Keratinocyte (primary cell): ENCODE measurements around the gene PCBP2. TPM values are rescaled to one million over a fixed set of nuclear protein-coding genes. Genes with fewer than 3 reads are reported as not detected.

Experiments
- DNase-seq: peaks from one replicate; pipeline ENCODE4 v3.0.0-alpha.2; 2011; ENCODE audit warnings: low read depth, missing footprints, low spot score
- FAIRE-seq: peaks from 2 replicates; lab custom pipeline; 2011; peaks lifted over from hg19 to GRCh38; lab: Jason Lieb, UNC
- H2AFZ ChIP-seq: 2 replicates; pipeline ENCODE4 v1.6.0; 2012; ENCODE audit warnings: low read length, control low read depth, inconsistent platforms; ENCODE audit not compliant: control insufficient read depth
- H3K27ac ChIP-seq: 2 replicates; pipeline ENCODE4 v1.5.1; 2011; ENCODE audit warnings: low read length; ENCODE audit not compliant: control insufficient read depth, insufficient read depth
- H3K27me3 ChIP-seq: 3 replicates; pipeline ENCODE4 v1.6.0; 2011; ENCODE audit warnings: low read length; ENCODE audit not compliant: control insufficient read depth, insufficient read depth; ENCODE audit errors: extremely low read depth
- H3K36me3 ChIP-seq, 2 experiments: 2 replicates in 1 of 2; 3 replicates in 1 of 2; pipeline ENCODE4 v1.5.1; 2011; ENCODE audit warnings: low read length in 2 of 2, mild to moderate bottlenecking in 1 of 2; ENCODE audit not compliant: control insufficient read depth in 2 of 2, insufficient read depth in 2 of 2; ENCODE audit errors: extremely low read depth in 1 of 2
- H3K4me1 ChIP-seq: 3 replicates; pipeline ENCODE4 v1.5.1; 2011; ENCODE audit warnings: low read length; ENCODE audit not compliant: control insufficient read depth, insufficient read depth; ENCODE audit errors: extremely low read depth
- H3K4me2 ChIP-seq: 3 replicates; pipeline ENCODE4 v1.6.0; 2011; ENCODE audit warnings: low read depth, low read length; ENCODE audit not compliant: control insufficient read depth, insufficient read depth; ENCODE audit errors: extremely low read depth
- H3K4me3 ChIP-seq, 3 experiments: fragments of 200-600 bp in 1 of 3; sonication (generic) in 1 of 3; 2 replicates in 2 of 3; 3 replicates in 1 of 3; pipeline ENCODE4 v1.5.1; 2011 to 2016; ENCODE audit warnings: low read length in 3 of 3, mild to moderate bottlenecking in 3 of 3, control low read depth in 2 of 3, inconsistent platforms in 1 of 3, low read depth in 1 of 3, mixed read lengths in 1 of 3, mixed run types in 1 of 3, moderate library complexity in 1 of 3; ENCODE audit not compliant: control insufficient read depth in 2 of 3, insufficient read depth in 2 of 3; ENCODE audit errors: extremely low read depth in 1 of 3
- H3K79me2 ChIP-seq: 2 replicates; pipeline ENCODE4 v1.6.0; 2012; ENCODE audit warnings: low read length; ENCODE audit not compliant: control insufficient read depth, insufficient read depth
- H3K9ac ChIP-seq: 3 replicates; pipeline ENCODE4 v1.6.0; 2011; ENCODE audit warnings: low read length; ENCODE audit not compliant: control insufficient read depth, insufficient read depth; ENCODE audit errors: extremely low read depth
- H3K9me1 ChIP-seq: 3 replicates; pipeline ENCODE4 v1.6.0; 2011; ENCODE audit warnings: low read length; ENCODE audit not compliant: control insufficient read depth, insufficient read depth; ENCODE audit errors: extremely low read depth
- H3K9me3 ChIP-seq: 2 replicates; pipeline ENCODE4 v1.5.1; 2012; ENCODE audit warnings: low read depth, low read length; ENCODE audit not compliant: control insufficient read depth
- H4K20me1 ChIP-seq: 3 replicates; pipeline ENCODE4 v1.6.0; 2011; ENCODE audit warnings: low read length; ENCODE audit not compliant: control insufficient read depth, insufficient read depth; ENCODE audit errors: extremely low read depth
- EZH2 ChIP-seq: IDR thresholded peaks from one replicate; pipeline ENCODE4 v1.6.1; 2012; ENCODE audit warnings: inconsistent platforms, mild to moderate bottlenecking, low read length, moderate library complexity
- dilution Hi-C: fragments of 300-500 bp; cut with MboI; formaldehyde crosslinking; loops from one replicate; pipeline ENCODE4 v1.7.0; 2020; ENCODE audit warnings: low sequenced_read_pairs; ENCODE audit not compliant: extremely low pct_ligation_motif_present
- polyA plus RNA-seq, 5 experiments: library from polyadenylated mRNA; depleted of rRNA in 3 of 5; stranded (reverse) in 3 of 5; stranded (forward) in 1 of 5; unstranded in 1 of 5; fragments of >200 nt; gene quantifications; 1 replicate in 1 of 5; 2 replicates in 3 of 5; 3 replicates in 1 of 5; pipeline versions ENCODE4 v1.2.1 to v1.2.3, GENCODE V29; 2011 to 2012; ENCODE audit warnings: missing spikeins in 2 of 5, low read depth in 1 of 5, low replicate concordance in 1 of 5
- TF ChIP-seq, protein P1 (sequence below), 3 experiments: IDR thresholded peaks in 1 of 3; conservative IDR thresholded peaks in 1 of 3; optimal IDR thresholded peaks in 1 of 3; 2 replicates in 2 of 3; 3 replicates in 1 of 3; pipeline versions ENCODE3 to v1.5.1; 2011; ENCODE audit warnings: low read length in 3 of 3, mild to moderate bottlenecking in 3 of 3, moderate library complexity in 2 of 3, control low read depth in 1 of 3, inconsistent platforms in 1 of 3; ENCODE audit not compliant: insufficient read depth in 2 of 3; ENCODE audit errors: extremely low read depth in 1 of 3

The PCBP2 gene
- polyA plus RNA-seq, 1 donor (not counting 4 experiments of a cell fraction or from before 2014, with no cell fraction given): 238 TPM

DNA sequence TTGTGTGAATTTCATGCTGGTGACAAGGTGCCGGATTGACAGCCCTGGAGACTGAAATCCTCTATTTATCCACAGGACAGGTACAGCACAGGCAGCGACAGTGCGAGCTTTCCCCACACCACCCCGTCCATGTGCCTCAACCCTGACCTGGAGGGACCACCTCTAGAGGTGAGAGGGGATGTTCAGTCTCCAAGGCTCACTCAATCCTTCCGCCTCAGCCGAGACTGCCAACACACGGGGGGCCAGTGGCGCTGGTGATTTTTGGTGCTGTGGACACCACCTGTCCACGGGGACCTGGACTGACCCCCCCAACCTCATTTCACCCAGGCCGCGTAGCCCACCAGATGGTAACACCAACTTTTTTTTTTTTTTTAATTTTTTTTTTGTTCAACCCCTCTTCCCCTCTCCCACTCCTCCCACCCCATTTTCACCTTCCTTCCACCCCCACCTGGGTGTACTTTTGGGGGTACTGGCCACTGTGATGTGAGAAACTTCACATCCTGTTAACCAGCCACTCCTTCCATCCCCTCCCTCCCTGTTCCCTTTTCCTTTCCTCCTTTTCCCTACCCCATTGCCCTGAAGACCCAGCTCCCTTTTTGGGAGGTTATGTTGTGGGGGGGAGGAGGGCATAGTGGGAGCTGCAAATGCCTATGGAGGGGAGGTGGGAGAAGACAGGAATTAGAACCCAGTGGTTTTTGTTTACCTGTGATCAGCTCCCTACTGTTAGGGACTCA is 12.9 kb downstream of the PCBP2 start:
- Histone ChIP-seq H3K9ac (no peak overlapping the region), H3K9me1 (no peaks in the 10 kb centered on the region), H3K27ac (no peak overlapping the region), H3K4me1 (no peaks in the 10 kb centered on the region), H3K9me3 (no peaks in the 10 kb centered on the region), H3K79me2 (peaks cover 80% of the 10 kb centered on the region), H4K20me1 (peaks cover 27% of the 10 kb centered on the region), H2AFZ (no peak overlapping the region), H3K27me3 (no peaks in the 10 kb centered on the region), H3K4me3 (no peak overlapping the region), H3K36me3 (peaks cover 70 to 86% of the 10 kb centered on the region in 2 experiments), H3K4me2 (no peak overlapping the region)
- dilution Hi-C loops: no loop called here
- no peak for DNase-seq
- no peak for FAIRE-seq
- TF ChIP-seq, protein P1, sequence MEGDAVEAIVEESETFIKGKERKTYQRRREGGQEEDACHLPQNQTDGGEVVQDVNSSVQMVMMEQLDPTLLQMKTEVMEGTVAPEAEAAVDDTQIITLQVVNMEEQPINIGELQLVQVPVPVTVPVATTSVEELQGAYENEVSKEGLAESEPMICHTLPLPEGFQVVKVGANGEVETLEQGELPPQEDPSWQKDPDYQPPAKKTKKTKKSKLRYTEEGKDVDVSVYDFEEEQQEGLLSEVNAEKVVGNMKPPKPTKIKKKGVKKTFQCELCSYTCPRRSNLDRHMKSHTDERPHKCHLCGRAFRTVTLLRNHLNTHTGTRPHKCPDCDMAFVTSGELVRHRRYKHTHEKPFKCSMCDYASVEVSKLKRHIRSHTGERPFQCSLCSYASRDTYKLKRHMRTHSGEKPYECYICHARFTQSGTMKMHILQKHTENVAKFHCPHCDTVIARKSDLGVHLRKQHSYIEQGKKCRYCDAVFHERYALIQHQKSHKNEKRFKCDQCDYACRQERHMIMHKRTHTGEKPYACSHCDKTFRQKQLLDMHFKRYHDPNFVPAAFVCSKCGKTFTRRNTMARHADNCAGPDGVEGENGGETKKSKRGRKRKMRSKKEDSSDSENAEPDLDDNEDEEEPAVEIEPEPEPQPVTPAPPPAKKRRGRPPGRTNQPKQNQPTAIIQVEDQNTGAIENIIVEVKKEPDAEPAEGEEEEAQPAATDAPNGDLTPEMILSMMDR (optimal IDR thresholded peaks at IDR 0.05 in 1 of 3, IDR thresholded peaks at IDR 0.05 in 1 of 3, conservative IDR thresholded peaks at IDR 0.05 in 1 of 3; ENCODE audit: extremely low read depth in 1 of 3, insufficient read depth in 2 of 3, low read length in 3 of 3): no peak
- no peak for TF ChIP-seq EZH2

DNA sequence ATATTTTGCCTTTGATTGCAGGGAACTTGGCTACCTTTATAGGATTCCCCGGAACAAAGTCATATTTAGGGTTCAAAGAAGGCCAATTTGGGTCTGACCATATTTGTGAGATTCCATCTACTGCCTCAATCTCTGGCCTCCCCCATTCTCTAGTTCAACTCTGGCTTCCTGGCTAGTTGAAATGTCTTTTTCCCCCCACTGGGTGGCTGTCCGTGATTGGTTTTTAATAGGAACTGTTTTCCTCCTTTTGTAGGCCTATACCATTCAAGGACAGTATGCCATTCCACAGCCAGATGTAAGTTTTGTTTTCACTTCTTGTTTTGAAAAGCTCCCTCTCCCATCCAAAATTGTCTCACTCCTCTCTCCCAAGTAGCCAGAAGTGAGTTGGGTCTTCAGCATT is 13.8 kb downstream of the PCBP2 start:
- H3K9me1 ChIP-seq: no peaks in the 10 kb centered on the region
- H4K20me1 ChIP-seq: peaks cover 22% of the 10 kb centered on the region
- peaks cover 67 to 82% of the 10 kb centered on the region in 2 experiments for H3K36me3 ChIP-seq
- H3K4me2 ChIP-seq: no peak overlapping the region
- H2AFZ ChIP-seq: no peak overlapping the region
- no peak overlapping the region for H3K27ac ChIP-seq
- dilution Hi-C loops: no loop called here
- H3K4me1 ChIP-seq: no peaks in the 10 kb centered on the region
- H3K27me3 ChIP-seq: no peaks in the 10 kb centered on the region
- H3K79me2 ChIP-seq: peaks cover 77% of the 10 kb centered on the region
- no peak for DNase-seq
- no peak overlapping the region for H3K9ac ChIP-seq
- no peaks in the 10 kb centered on the region for H3K9me3 ChIP-seq
- TF ChIP-seq EZH2: no peak
- TF ChIP-seq, protein P1 (optimal IDR thresholded peaks at IDR 0.05 in 1 of 3, IDR thresholded peaks at IDR 0.05 in 1 of 3, conservative IDR thresholded peaks at IDR 0.05 in 1 of 3; ENCODE audit: extremely low read depth in 1 of 3, insufficient read depth in 2 of 3, low read length in 3 of 3): no peak
- no peak for FAIRE-seq
- H3K4me3 ChIP-seq: no peak overlapping the region
